ENCODE results near the gene MAFG.

The MAFG gene

DNA sequence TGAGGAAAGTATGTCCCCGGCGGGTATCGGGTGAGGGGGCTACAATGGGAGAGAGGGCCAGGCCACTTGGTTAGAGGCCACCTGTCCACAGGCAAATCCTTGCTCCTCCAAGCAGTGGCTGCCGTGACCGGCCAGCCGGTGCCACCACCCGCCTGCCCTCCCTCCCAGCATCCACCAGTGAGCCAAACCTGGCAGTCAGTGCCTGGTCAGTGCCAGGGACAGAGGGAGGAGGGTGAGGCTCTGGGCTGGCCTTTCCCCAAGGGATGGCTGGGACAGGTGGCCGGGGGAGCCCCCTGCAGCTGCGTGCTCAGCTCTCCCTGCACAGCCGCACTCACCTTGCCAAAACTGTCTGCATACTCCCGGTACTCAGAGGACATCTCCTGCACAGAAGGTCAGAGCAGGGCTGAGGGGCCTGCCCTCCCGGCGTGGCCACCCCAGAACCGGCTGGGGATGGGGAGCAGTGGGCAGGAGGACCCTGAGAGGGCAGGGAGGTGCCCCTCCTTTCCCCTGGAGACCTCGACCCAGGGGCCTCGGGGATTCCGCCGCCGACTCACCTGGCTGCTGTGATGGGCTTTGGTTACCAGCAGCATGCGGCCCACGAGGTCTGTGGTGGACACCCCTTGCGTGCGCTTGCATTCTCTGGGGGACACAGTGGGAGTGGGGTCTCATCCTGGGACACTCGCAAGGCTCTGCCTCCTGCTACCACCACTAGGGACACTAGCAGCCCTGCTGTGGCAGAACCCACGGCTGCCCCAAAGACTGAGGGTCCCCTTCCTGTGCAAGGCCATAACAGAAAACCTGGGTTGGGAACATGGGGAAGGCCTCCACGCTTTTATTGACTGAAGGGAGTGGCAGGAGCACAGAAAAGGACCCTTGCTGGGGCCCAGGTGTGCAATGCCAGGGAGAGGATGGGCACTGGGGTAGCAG, 20.1 kb downstream of the MAFG start:
- DNase-seq, result no peak

DNA sequence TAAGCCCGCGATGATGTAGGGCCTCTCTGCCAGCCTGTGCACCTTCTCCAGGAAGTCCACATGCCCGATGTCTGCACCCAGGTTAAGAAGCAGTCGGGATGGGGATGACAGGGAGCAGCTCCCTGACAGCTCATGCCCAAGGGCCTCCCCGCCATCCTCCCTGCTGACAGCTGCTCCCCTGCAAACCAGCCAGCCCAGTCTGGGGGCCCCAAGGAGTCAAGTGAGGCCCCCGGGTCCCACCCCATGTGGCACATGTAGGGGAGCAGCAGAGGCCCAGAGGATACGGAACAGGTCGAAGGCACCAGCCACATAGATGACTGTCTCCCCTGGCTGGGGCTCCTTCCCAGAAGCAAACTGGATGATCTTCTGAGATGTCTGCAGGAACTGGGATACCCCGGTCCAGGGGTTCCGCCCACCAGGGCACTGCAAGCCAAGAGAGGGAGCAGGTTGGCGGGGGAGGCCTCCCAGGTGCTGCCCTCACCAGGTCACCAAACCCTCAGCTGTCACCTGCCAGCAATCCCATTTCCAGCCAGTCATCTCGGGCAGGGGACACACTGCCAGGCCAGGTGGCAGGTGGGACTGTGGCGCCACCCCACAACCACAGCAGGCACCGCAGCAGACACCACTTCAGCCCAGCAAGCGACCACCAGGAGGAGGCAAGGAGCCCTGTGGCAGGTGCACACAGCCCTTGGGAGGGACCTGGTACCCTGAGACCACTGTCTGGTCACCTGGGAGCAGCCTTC, 20.9 kb downstream of the MAFG start:
- no peak for DNase-seq

DNA sequence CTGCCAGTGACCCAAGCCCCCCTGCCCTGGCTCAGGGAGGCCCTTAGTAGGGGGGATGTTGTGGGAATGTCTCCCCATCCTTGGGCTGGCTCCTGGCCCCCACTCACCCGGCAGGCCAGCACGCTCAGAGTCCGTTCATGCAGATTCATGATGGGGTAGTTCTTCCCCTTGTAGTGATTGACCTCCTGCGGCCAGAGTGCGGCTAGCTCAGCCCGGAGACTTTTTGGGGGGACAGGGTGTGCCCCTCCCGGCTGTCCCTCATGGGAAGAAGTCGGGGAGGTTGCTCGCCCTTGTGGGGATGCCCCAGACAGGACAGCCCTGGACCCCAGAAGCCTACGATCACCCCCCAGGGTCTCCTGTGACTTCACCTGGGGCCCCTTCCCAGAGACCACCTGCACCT, 21.5 kb downstream of the MAFG start:
- DNase-seq, result no peak

DNA sequence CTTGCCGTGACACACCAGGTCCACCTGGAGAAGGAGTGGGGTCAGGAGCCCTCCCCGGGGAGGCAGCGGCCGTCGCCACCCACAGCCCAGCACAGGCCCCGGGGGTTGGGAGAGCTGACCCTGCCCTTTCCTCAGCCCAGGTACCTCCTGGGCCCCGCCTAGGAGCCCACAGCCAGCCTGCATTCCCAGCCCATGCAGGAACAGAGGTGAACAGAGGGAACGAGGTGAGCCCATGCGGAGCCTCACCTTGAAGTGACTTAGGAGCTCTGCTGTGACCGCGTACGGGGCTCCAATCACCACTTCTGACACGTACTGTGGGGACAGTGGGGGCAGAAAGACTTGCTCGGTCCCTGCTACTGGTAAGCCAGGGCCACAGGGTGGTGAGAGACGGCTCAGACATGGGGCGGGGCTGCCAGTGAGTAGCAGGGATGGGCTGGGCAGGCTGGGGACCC, 22.1 kb downstream of the MAFG start:
- DNase-seq, result no peak

DNA sequence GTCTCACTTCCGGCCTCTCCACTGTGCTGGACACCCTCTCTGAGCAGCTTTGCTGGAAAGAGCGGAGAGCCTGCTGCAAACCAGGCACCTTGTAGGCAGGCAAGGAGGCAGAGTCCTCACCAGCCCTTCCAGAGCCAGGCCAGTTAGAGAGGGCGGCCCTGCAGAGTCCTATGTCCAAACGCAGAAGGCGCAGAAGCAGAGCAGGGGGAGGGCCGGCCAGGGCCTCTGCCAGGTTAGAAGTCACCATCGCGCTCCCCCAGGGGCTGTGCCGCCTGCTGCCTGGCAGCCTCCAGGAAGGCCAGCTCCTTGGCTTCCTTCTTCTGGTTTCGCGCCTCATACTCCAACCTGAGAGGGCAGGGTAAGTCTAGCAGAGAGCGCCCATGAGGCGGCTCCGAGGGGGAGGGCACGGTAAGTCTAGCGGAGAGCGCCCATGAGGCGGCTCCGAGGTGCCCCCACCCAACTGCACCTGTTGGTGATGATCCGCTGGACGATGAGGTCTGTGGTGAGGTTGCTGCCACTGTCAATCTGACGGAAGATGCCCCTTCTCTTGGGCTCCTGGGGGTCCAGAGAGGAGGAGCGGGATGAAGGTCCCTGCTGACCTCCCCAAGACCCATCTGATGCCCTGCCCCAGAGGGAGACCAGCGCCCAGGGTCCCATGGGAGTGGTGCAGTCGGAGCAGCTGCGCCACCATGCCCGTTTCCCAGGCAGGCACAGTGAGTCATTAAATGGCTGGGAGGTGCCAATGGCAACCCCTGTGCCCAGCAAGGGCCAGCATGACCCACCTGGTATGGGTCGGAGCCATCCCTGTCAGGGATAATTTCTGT, 22.7 kb downstream of the MAFG start:
- no peak for DNase-seq

DNA sequence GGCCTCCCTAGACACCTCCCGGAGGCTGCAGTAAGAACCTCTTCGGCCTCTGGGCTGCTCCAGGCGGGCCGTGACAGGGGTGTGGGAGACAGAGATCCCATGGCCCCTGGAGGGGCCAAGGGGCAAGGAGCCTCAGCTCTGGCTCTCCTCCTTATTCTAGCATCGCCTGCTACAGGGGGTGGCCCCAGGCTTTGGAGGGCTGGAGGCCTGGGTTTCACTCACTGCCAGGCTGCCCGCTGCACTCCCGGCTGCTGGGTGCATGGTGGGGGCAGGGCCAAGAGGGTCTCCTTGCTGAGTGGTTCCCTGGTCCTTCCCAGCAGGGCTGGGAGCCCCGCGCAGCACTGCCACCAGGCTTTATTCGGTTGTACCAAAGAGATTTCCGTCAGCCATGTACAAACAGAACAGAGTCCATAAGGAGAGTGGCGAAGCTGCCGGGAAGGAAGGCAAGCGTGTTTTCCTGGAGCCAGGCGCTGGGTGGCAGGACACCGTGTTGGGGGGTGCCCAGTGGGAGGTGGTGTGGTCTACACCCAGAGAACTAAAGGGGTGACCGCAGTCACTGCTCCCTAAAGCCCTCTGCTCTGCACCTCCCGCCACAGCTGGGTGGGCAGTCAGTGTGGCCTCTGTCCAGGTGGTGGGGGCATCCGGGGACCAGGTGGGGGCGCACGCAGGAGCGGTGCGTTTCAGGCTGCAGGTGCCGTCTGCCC, 23.5 kb downstream of the MAFG start:
- no peak for DNase-seq

DNA sequence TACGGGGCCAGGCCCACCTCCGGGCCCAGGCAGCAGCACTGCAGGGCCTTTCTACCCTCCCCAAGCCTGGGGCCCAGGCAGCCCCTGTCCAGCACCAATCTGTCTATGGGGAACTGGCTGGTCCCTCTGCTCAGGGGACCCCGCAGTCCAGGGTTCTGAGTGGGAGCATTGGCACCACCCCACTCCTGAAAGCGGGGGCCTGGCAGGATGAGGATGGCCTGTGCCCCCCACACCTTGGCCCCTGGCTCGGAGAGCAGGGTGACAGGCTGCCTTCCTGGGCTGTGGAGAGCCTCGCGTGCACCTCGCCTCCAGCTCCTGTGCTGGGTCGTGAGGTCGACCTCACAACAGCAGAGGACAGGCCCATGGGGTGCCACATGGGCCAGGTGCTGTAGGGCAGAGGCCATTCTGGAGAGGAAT, 24.1 kb downstream of the MAFG start:
- no peak for DNase-seq

DNA sequence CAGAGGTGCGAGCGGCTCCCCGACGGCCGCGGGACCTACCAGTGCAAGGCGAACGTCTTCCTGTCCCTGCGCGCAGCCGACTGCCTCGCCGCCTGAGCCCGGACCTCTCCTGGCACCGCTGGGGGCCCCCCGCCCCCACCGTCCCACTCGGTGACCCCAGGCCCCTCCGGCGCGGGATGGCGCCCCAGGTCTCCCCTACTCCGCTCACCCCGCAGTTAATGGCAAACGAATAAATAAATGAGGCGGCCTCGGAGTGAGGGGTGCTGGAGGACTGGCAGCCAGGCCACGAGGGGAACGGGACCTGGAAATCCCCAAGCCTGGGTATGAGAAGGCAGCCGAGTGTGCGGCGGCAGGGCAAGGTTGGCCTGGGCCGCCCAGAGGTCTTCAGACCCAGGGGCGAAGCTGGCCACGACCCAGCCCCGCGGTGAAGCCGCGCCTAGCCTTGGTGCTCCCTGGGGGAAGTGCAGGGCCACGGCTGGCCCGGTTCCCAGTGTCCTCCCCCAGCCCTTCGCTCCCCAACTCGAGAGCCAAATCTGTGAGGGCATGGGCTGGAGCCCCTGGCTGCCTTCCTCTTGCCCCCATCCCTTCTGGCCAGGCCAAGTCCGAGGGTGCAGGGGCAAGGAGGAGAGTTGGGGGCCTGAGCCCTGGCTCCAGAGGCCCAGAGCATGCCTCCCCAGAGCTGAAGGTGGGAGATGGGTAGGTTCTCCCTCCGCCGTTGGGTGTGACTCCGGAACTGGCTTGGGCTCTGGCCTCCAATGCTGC, 24.7 kb downstream of the MAFG start:
- no peak for DNase-seq

DNA sequence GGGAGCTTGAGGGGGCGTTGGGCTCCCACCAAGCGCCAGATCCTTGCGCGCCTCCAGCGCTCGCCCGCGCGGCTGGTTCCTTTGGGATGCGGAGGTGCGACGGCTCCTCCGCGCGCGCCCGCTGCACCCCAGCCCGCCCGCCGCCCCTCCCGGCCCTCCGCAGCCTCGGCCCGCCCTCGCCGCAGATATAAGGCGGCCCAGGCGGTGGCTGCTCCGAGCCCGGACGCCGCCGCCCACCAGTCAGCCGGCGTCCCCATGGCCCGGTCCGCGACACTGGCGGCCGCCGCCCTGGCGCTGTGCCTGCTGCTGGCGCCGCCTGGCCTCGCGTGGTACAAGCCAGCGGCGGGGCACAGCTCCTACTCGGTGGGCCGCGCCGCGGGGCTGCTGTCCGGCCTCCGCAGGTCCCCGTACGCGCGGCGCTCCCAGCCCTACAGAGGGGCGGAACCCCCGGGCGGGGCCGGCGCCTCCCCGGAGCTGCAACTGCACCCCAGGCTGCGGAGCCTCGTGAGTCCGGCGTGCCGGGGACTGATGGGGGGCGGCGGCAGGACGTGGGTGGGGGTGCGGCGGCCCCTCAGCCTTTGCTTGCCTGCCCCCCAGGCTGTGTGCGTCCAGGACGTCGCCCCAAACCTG, 25.4 kb downstream of the MAFG start, which contains the start of gene NPB:
NPB (plus strand) TSS at position 216 of the 630 bp plus-strand sequence; CDS start at position 256, 40 bp downstream.
- peak; percentile 33 for DNase-seq

DNA sequence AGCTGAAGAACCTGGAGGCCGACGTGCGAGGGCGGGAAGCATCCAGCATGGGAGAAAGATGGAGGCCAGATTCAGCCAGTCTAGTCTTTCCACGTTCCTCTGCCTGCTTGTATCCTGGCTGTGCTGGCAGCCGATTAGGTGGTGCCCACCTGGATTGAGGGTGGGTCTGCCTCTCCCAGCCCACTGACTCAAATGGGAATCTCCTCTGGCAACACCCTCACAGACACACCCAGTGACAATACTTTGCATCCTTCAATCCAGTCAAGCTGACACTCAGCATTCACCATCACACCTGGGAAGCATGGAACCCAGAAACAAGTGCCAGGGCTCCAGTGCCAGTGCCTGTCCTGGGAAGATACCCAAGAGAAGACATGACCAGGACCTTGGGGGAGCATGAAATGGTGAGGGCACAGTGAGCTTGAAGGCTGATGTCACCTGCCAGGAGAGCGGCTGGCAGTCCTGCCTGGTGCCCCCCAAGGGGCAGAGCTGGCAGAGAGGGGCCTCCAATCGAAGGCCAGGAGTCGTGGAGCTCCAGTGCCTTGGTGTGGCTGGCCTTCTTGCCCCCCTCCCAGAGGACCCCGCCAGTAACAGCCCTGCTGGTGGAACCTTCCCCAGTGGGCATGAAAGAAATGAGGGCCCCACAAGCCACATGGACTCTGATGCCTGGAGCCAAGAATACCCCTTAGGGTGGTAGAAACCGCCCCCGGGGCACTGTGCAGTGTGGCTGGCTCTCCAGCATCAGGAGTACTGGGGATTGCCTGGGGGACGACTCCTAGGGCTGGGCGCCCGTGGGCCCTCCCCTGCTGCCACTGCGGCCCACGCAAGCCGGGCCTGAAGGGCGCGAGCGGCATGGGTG, 26.1 kb downstream of the MAFG start:
- DNase-seq, result no peak

DNA sequence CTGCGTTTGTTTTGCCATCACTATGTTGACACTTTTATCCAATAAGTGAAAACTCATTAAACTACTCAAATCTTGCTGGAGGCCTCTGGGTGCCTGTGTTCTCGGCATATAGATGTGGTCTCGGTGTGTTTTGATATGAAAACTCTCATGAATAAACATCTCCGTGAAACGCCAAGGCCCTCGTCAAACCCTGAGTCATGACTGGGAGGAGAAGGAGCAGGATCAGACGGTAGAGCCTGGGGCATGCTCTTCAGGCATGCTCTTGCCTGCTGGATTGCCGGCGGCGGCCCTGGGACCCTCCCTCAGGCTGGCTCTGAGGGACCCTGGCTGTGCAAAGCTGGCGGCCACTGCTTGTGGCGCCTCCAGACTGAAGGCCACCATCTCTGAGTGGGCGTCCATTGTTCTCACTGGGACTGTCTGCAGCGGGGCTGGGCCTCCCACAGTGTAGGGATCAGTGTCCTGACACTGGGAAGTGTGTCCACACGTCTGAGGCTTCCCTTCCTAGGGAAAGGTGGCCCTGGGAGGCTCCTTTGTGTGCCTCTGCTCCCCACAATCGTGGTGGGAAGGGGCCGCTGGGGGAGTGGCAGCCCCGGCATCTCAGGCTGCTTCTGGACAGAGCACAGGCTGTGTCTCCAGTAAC, 27.2 kb downstream of the MAFG start:
- no peak for DNase-seq

DNA sequence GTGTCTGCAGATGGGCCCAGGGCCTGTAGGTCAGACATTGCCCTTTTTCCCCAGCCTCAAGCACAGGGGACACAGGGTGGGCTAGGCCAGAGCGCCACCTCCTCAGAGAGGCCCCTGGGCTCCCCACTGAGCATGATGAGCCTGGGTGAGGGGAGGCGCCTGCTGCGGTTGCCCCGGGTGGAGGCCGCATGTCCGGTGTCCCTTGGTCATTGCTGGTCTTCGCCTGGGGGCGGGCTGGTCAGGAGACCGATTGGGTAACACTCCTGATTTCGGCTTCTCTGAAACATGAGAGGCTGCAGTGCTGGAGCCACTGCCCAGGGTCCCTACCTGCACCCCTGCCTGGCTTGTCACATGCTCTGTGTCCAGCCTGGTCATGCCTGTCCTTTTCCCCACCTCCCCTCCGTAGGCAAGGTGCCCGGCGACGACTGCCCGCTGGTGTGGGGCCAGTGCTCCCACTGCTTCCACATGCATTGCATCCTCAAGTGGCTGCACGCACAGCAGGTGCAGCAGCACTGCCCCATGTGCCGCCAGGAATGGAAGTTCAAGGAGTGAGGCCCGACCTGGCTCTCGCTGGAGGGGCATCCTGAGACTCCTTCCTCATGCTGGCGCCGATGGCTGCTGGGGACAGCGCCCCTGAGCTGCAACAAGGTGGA, 27.9 kb downstream of the MAFG start:
- no peak for DNase-seq

DNA sequence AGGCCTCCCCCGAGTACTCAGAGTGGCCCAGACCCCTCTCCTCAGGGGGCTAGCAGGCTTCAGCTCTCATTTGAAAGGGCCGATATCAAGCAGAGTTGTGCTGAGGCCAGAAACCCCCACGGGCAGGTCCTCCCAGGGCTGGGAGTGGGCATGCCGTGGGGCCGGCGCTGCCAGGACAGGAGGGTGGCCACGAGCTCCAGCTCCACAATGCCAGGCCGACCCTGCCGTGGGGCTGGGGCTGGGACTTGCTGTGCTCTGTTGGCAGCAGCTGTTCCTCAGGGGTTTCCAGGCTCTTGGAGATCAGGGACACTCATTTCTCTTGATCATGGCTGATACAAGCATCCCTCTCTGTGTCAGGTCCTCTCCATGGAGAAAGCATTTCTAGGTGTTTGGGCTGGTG, 28.6 kb downstream of the MAFG start:
- no peak for DNase-seq

DNA sequence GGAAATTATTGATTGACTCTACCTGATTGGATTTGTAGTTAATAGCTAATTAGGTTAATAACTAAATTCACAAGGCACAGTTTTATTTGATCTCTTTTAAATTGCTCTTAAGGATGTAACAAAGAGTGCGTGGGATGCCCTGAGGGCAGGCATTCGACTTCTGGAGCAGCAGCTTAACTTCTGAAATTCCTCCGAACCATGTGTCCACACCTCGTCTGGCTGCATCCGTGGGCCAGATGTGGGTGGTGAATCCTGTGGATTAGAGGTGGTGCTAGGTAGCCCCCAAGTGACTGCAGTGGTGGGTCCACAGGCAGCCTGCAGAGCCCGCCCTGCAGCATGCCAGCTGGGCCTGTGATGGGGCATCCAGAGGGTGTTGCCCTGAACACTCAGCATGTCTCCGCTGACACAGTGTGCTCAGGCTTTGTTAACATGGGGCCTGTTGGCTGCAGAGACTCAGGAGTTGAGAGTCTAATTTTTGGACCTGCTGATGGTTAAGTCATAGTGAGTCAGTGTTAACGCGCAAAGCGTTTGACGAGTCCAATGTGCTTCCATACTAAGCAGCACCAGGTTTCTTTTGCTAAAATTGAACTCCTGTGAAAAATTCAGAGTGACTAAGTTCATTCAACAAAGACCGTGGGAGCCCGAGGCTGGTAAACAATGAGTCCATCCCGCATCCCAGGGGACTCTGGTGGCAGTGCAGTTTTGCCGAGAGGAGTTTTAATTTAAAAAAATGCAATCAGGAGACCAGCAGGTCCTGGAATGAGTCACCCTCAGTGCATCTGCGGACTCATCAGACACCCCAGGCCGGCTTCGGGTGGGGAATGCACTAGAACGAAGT, 29.3 kb downstream of the MAFG start:
- DNase-seq, result no peak

DNA sequence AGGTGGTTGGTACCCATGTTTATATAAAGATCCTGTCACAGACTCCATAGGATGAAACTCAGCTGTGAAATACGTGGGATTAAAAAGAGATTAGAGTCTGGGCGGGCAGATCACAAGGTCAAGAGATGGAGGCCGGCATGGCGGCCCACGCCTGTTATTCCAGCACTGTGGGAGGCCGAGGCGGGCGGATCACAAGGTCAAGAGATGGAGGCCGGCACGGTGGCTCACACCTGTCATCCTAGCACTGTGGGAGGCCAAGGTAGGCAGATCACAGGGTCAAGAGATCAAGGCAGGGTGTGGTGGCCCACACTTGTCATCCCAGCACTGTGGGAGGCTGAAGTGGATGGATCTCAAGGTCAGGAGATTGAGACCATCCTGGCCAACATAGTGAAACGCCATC, 32.1 kb downstream of the MAFG start:
- no peak for DNase-seq

DNA sequence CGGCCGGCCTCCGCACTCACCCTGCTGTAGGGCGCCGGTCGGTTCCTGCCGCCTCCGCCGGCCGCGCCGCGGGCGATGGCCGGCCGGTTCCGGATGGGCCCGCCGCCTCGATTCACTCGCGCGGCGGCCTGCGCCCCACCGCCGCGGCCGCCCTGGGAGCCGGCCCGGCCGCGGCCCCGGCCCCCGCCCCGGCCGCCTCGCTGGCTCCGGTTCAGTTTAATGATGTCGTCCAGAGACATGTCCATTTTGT, 36.3 kb downstream of the MAFG start:
- DNase-seq, result no peak

DNA sequence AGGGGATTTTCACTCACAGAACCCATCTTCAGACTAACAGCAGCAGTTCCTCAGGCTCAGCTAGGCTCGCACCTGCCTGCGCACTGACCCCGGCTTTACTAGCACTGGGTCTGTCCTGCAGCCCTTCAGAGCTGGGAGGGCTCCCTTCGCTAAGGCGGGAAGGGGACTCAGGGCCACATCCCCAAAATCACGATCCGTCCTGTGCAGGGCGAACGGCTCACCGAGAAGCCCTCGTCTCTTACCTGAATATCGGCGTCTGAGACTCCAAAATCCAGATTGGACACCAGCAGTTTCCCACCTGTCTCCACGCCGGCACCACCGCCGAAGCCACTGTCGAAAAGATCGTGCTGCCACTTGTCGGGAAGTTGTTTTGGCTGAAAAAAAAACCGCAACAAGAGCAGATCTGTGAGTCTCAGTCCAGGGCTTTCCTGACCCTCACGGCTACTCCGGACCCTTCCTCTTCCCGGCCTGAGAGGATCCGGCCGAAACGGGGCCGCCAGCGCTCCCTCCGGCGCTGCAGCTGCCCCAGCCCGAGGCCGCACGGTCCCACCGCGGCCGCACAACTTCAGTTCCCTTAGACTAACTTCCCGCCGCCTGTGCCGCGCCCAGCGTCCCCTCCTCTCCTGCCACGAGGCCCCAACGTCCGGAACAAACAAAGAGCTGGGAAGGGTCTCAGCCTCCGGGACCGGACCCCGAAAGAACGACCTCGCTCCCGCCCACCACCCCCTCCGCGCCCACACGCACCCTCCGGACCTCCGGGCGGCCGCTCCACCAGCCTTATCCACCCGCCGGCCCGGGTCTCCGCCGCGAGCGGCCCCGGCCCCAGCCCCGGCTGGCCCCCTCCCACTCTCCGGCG, 36.9 kb downstream of the MAFG start:
- DNase-seq, result no peak
